Activated T-cell treated with anti-CD3 and anti-CD28 coated beads for 24 hours (primary cell): ENCODE data around the gene TNFRSF1A.

ENCODE experiments used
- DNase-seq: peaks from one replicate; pipeline ENCODE4 v3.0.0-alpha.2; 2020; ENCODE audit warnings: low read depth

The TNFRSF1A gene

DNA sequence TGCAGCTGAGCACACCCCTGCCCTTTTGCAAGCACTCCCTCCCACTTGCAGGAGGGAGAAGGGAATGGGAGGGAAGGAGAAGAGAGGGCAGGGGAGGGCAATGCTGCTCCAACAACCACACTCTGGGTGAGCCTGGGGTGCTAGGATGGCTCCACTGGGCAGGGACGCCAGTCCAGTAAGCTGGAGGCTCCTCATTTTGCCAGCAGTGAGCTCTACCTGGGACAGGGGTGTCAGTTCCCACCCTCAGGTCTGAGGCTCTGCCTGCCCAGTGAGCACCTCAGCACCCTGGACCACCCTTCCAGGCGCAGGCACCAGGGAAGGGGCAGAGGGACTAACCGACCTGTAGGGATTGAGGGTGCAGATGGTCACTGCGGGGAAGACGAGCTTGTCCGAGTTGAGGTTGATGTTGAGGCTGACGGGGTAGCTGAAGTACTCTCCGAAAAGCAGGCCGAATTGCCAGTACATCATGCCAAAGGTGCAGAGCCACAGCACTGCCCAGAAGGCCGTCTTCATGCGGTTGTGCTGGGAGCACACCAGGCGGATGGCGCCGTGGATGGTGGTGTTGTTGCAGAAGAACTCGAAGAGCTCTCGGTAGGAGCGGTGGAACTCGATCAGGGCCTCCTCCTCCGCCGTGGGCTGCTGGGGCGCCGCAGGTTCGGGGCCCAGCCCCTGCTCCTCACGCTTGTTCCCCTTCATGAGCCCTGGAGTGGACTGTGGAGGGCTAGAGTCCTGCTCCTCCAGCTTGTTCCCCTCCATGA, 32.3 kb upstream of the TNFRSF1A start:
- DNase-seq, result no peak

DNA sequence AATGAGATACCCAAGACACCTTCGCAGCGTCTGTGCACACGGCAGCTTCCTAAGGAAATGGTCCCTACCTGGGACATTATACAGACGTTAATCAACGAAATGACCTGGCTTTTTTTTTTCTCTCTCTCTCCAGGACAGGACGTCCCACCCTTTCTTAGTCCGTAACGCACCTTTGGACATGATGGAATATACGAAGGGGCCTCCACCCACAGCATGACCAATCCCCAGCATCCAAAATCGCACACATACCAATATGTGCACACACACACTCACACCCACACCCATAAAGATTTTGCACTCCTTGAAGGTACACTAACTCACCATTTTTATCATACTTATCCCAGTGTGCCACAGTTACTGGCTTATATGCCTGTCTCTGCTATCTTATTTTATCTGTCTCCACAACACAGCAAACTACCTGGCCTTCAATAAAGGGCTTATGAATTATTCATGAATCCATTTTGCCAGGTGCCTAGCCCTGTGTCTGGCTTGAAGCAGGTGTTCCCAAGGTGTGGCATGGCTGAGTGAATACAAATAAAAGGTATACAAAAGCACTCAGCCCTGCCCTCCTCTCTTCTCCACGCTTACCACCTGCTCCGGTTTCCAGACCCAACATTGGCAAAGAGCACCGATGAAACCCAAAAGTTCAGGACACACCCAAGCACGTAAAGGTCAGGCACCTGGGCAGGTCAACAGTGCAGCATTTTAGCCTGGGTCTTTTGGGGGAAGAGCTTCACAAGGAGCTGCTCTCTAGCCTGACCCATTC, 31.3 kb upstream of the TNFRSF1A start:
- no peak for DNase-seq

DNA sequence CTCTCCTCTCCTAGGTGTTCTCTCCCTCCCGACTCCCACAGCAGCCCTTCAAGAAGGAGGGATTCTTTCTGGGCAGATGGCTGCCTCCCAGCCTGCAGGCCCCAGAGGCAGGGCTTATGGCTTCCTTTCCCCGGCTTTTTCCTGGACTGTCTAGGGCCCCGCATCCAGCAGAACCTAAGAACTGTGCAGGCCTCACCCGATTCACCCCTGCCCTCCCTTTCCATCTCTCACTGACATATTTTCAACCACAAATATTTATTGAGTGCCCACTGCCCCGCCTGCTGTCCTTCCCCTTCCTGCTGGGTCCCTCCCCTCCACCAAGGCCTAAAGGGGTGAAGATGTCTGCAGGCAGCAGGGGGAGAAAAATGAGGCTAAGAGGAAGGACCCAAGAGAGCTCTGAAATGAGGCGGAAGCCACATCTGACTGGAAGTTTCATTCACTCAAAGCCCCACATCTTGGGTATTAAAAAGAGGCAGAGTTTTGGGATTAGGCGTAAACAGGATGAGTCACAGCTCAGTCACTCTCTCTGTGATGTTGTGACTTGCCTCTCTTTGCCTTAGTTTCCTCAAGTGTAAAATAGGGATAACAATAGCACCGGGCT, 30.6 kb upstream of the TNFRSF1A start:
- DNase-seq, result no peak

DNA sequence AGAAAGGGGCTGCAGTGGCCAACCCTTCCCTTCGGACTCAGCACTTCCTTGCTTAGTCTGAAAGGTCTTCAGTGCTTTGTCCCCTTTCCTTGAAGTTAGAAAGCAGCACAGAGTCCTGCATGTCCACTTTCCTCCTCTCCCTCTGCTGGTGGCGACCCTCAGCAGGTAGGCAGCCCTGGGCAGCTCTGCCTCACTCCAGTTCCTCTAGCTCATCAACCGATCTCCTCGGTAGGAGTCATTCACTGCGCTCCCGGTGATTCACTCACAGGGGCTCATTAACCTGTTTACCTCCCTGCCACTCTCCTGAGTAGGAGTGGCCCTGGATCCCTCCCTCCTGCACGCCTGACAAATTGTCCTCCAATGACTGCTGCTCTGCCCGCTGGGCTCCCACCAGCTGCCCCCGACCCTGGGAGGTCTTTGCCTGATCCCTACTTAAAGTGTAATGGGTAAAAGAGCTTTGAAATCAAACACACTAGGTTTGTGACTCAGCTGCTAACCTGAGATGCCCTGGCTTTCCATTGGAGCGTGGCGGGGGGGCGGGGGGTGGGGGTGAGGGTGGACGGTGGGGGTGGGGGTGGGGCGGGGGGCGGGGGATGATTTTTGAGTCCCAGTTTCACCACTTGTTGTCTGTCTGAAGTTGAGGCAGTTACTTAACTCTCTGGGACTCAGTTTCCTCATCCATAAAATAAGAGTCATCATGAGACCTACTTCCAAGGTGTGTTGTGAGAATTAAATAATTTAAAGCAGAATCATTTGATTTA, 29.3 kb upstream of the TNFRSF1A start:
- DNase-seq, result no peak

DNA sequence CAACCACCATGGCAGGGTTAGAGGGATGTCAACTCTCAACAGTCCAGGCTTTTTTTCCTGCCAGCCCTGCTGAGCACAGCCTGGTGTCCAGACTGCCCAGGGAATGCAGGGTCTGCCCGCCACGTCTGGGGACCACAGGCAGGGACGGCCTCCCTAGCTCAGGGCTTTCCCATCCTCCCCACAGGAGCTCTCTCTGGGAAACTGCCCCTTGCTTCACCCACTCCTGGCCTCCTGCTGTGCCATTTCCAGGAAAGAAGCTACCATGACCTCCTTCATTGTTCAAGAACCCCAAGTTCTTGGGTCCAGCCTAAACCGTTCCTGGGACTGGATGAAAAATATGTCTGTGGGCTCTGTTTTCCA, 28.7 kb upstream of the TNFRSF1A start:
- no peak for DNase-seq

DNA sequence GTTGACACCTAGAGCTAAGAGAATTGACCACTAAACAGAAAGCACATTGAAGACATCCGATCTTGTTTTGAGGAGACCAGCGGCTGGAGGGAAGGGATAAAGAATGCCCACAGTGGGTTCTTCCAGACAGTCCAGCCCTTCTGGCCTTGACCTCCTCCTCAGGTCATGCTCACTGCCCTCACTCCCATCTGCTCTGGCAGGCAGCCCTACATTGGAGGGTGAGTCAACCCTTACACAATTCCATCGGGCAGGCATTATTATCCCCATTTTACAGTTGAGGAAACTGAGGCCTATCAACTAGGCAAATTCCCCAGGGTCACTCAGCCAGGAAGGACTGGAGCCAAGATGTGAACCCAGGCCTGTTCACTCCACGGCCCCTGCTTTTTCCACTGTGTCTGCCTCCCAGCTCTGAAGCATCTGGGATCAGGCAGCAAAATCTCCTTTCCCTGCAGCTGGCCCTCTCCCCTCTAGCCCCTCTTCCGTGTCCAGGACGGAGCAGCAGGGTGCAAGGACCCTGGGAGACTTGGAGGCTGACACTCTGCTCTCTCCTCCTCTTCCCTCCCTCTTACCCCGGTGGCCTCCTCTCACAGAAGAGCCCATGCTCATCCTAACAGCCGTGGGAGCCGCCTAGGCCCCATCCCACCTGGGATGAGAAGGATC, 28.2 kb upstream of the TNFRSF1A start:
- no peak for DNase-seq

DNA sequence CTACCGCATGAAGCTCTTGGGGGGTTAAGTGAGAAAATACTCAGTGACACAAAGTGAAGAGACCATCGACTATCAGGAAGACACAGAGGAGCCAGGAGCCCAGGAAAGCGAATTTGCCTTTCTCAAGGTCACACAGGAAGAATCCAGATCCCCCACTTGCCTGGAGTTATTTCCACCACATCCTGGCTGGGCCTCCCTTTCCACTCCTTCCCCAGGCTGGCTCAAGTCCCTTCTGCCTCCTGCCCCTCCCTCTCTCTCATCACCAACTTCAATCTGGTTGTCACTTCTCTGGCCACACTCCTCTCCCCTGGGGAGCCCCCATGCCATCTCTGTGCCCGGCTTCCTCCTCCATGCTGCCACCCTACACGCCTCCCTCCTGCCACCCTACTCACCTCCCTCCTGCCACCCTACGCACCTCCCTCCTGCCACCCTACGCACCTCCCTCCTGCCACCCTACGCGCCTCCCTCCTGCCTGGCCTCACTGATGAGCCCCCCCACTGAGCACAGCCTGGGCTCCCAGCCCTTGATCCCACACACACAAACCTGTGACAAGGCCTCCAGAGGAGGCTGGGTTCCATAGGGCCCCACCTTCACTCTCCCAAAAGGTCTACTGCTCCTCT, 27.1 kb upstream of the TNFRSF1A start:
- no peak for DNase-seq

DNA sequence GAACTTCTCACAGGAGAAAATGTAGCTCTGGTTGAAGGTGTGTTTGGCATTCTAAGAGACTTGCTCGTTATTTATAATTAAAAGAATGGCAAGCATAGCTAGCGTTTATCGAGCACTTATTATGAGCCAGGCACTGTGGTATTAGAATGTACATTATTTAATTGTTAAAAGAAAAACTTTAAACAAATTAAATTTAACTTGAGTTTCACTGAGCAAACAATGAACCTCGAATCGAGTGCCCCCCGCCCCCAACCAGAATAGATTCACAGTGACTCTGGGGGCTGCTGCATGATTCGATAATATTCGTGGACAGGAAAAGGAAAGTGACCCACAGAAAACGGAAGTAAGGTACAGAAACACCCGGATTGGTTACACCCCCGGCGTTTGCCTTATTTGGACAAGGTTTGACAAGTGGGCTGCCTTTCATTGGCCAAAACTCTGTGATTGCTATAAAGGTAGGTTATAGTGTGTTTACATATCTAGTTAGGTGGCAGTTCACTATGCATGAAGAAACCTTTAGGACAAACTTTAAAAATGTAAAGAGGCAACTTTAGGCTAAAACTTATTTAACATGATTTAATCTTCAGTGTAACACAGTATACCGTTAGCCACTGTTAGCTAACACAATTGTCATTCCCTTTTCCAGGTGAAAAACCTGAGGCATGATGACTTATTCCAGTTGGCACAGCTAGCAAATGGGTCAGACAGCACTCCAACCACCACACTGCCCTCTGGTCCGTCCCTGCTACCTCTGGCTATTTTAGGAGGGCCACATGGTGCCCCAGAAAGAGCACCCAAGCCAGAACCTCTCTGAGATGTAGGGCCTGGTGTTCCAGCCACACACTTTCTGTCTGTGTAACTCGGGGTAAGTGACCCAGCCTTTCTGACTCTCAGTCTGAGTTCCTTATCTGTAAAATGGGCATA, 26.4 kb upstream of the TNFRSF1A start:
- DNase-seq, result no peak

DNA sequence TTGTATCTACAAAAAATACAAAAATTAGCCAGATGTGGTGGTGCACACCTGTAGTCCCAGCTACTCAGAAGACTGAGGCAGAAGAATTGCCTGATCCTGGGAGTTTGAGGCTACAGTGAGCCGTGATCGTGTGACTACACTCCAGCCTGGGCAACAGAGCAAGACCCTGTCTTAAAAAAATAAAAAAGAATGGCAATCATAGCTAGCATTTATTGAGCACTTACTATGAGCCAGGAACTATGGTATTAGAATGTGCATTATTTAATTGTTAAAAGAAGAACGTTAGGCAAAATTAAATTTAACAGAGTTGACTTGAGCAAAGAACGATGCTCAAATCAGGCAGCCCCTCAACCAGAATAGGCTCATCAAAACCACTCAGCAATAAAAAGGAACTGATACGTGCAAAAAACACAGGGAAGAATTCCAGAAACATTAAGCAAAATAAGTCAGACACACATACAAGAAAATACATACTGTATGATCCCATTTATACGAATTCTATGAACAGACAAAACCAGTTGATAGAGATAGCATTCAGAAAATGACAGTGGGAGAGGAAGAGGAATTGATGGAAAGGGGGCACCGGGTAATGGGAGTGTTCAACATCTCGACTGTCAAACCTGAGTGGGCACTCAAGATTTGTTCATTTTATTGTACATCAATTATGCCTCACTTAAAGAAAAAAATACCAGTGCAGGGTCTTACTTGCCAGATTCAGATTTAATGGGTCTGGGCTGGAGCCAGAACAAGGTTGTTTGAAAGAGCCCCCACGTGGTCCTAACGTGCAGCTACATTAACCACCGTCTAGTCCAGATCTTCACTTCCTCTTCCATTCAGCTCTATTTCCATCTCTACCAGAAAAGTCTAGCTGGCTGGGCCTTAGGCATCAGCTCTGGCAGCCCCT, 25.4 kb upstream of the TNFRSF1A start:
- no peak for DNase-seq

DNA sequence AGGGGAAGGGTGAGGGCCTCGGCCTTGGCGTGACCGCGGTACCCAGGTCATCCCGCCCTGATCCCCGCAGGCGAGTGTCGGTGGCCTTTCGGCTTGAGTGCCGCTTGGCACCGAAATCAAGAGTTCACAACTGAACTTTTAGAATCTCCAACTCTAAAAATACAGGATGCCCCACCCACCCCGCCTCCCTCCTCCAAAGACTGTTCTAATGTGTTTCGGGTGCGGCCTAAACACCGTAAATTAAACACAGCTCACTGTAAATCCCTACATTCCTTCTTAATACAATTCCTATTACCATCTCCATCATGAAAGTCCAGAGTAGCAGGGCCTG, 22.1 kb upstream of the TNFRSF1A start:
- no peak for DNase-seq

DNA sequence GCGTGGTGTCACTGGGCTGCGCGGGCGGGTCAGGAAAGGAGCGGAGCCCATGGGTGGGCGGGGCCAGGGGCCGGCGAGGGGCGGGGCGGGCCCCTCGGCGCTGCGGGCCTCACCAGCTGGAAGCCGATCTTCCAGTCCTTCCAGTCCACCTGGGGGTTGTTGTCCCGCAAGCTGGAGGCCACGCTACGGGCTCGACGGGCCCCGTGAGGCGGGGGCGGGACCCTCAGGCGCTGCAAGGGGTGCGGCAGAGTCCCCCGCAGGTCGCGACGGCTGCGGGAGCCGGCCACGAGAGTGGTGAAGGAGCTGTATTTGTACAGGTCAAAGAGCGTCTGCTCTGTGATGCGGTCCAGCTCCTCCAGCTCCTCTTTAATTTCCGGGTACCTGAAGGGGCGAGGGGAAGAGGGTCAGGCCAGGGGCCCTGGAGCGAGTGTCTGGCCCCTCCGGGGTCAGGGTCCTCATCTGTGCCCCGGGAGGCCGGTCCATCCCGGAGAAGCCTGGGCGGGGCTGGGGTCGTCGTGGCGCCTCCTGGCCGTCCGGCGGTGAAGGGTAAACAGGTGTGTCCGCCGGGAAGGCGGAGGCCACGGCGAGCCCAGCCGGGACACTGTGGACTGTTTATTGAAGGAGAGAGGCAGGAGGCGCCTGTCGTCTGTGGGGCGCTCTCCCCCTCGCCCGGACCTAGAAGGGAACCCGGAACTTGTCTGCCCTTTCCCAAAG, 21.6 kb upstream of the TNFRSF1A start:
- peak; percentile 60 for DNase-seq

DNA sequence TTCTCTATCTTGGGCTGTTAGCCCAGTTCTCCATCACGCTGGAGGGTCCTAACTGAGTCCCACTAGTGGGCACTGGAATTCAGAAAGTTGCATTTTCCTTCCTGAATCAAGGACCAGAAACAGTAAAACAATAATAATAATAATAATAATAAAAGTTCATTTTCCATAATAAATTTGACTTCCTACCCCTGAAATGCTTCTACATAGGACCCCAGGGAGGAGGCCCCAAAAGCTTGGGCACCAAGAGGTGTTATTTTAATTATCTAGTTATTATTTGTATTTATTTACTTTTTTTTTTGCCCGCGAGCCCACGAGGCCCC, 21.1 kb upstream of the TNFRSF1A start:
- DNase-seq, result no peak

DNA sequence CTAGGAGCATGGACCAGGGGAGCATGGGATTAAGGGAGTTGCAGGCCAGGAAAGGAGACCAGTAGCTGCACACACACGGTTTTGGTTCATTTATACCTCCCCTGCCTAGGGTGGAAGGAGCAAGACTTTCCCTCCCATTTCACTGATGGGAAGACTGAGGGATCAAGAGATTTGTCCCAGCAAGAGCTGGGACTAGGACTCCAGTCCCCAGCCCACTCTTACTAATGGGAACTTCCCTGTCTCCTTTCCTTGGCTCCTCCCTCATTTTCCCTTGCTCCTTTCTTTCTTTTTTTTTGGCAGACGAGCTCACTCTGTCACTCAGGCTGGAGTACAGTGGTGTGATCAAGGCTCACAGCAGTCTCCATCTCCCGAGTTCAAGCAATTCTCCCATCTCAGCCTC, 20.5 kb upstream of the TNFRSF1A start:
- DNase-seq, result no peak

DNA sequence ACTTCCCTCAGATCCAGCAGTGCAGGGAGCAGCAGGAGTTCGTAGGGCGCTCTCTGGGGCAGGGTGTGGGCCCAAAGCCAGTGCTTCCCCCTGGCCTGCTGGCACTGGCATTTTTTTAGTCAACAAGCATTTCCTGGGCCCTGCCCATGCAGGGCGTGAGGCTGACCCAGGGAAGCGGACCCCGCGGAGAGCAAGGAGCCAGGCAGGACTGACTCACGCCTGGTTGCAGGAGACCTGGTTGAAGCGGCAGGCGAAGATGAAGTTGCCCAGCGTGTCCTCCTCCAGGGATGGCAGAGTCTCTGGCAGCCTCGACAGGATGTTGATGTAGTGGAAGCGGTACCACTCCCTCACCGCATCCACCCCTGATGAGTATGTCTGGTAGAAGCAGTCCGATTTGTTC, 20.0 kb upstream of the TNFRSF1A start:
- DNase-seq, result no peak

DNA sequence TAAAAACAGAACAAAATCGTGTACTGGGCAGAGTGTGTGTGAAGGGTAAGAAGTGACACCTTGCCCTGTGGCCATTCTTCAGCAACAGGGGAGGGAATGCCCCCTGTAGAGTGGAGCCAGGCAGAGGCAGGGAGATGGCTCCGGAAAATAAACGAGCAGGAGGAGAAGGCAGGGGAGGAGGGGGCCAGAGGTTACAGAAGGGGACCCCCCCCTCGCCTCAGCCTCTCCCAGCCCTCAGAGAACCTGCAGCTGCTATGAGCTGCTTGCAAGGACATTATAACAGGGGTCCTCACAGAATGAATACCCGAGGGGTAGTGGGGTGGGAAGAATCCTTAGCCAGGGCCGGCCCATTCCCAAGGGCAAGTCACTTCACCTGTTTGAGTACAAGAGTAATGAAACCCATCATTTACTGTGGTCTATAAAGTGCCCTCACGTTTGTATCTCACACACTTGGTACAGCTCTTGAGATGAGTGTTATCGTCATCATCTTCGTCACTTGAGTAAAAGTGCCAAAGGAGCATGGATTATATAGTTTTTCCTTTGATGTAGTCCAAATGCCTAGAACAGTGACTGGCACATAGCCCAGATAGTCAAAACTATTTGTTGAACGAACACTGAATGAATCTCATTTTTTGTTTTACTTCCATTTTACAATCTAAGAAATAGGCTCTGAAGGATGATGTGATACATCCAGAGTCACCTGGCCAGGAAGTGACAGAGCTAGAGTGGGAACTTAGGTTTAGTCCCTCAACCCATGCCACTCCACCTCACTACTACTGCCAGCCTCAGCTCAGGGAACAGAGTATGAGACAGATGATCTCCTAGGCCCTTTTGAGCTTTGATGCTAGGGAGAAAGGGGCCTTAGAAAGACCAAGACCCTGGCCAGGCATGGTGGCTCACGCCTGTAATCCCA, 19.0 kb upstream of the TNFRSF1A start:
- no peak for DNase-seq

DNA sequence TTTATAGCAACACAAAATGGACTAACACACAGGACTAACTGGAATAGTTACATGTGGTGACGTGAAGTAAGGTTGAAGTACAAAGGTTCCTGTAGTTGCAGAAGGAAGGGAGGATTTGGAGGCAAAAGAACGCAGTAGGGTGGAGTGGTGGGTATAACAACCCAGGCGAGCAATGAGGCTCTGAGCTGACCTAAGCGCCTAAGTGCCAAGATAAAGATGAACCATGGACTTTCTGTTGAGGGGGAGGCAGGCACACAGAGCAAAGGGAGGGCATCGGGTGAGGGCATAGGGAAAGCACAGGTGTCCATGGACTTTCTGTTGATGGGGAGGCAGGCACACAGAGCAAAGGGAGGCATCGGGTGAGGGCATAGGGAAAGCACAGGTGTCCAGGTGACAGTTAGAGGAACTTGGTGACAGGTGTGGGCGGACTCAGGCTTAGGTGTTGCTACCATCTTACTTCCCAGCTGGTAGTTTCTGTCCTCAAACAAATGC, 18.2 kb upstream of the TNFRSF1A start:
- no peak for DNase-seq

DNA sequence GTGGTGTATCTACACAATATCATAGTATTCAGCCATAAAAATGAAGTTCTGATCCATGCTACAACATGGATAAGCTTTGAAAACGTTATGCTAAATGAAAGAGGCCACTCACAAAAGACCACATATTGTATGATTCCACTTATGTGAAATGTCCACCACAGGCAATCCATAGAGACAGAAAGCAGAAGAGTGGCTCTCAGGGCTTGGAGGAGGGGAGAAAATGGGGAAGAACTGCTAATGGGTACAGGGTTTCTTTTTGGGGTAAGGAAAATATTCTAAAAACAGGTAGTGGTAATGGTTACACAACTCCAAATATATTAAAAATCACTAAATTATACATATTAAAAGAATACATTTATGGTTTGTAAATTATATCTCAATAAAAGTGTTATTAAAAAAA, 17.0 kb upstream of the TNFRSF1A start:
- DNase-seq, result no peak

DNA sequence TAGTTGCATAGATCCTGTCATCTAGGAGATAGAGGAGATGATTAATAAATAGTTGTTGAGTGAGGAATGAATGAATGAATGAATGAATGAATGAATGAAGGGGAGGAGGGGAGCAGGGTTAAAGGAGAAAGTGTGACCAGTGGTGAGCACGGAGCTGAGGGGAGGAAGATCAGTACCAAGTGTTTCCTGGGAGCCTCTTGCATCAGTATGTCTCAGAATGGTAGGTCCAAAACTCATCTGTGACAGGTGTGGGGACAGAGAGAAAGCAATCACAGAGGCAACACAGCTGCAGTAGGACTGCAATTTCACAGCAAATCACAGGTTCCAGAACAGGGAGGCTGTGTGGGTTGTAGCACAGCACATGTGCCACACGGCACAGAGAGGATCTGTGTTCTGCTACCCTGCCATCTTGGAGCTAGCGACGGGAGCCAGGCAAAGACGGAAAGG, 14.5 kb upstream of the TNFRSF1A start:
- DNase-seq, result no peak
